B cell (primary cell): Measurements from ENCODE around the gene BICDL2.

Experiments
- EZH2 ChIP-seq: IDR thresholded peaks from 2 replicates; pipeline ENCODE4 v1.6.1; 2012; ENCODE audit warnings: borderline replicate concordance, low read depth, mild to moderate bottlenecking, moderate library complexity, low read length; ENCODE audit not compliant: insufficient read depth, poor library complexity, severe bottlenecking
- TF ChIP-seq, protein P1 (sequence below): fragments of 200-600 bp; IDR thresholded peaks from one replicate; pipeline ENCODE4 v1.8.0; 2022; ENCODE audit warnings: antibody characterized with exemption, mild to moderate bottlenecking

- TF ChIP-seq, protein P1, sequence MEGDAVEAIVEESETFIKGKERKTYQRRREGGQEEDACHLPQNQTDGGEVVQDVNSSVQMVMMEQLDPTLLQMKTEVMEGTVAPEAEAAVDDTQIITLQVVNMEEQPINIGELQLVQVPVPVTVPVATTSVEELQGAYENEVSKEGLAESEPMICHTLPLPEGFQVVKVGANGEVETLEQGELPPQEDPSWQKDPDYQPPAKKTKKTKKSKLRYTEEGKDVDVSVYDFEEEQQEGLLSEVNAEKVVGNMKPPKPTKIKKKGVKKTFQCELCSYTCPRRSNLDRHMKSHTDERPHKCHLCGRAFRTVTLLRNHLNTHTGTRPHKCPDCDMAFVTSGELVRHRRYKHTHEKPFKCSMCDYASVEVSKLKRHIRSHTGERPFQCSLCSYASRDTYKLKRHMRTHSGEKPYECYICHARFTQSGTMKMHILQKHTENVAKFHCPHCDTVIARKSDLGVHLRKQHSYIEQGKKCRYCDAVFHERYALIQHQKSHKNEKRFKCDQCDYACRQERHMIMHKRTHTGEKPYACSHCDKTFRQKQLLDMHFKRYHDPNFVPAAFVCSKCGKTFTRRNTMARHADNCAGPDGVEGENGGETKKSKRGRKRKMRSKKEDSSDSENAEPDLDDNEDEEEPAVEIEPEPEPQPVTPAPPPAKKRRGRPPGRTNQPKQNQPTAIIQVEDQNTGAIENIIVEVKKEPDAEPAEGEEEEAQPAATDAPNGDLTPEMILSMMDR: no peak
- no peak for TF ChIP-seq EZH2
These were observed 20.8 kb downstream of the BICDL2 start for GRCh38 chr16:3015865-3016521.
